GM23248 (cell line): Measurements from ENCODE around the gene TMIGD1. TPM values are rescaled to one million over a fixed set of nuclear protein-coding genes. Genes with fewer than 3 reads are reported as not detected.
A peak's percentile ranks its signal among the peaks of the same experiment; 100 is the strongest.
"Not testable (repeated sequence)": the region's sequence is repeated elsewhere in the genome, so short reads cannot be mapped to it uniquely, and the experiment has no call there.

Experiments
- DNase-seq: peaks from one replicate; pipeline ENCODE4 v3.0.0-alpha.2; 2015
- H2AFZ ChIP-seq: fragments of 200-600 bp; sonication (generic); 2 replicates; pipeline ENCODE4 v1.6.1; 2016; ENCODE audit warnings: antibody characterized with exemption
- H3F3A ChIP-seq: fragments of 200-600 bp; sonication (generic); 2 replicates; pipeline ENCODE4 v1.6.1; 2016; ENCODE audit warnings: mild to moderate bottlenecking, antibody characterized with exemption, mixed run types; ENCODE audit not compliant: insufficient read depth
- H3K27ac ChIP-seq: fragments of 200-600 bp; sonication (generic); 2 replicates; pipeline ENCODE4 v1.5.1; 2016; ENCODE audit warnings: mild to moderate bottlenecking
- H3K27me3 ChIP-seq: fragments of 200-600 bp; sonication (generic); replicated peaks from 2 replicates; pipeline ENCODE4 v1.6.1; 2016; ENCODE audit warnings: mild to moderate bottlenecking; ENCODE audit not compliant: insufficient read depth
- H3K36me3 ChIP-seq: fragments of 200-600 bp; sonication (generic); 2 replicates; pipeline ENCODE4 v1.6.1; 2016; ENCODE audit warnings: low read depth, mild to moderate bottlenecking
- H3K4me1 ChIP-seq: fragments of 200-600 bp; sonication (generic); 2 replicates; pipeline ENCODE4 v1.6.1; 2016; ENCODE audit warnings: mild to moderate bottlenecking; ENCODE audit not compliant: insufficient read depth
- H3K4me2 ChIP-seq: fragments of 200-600 bp; sonication (generic); one replicate; pipeline ENCODE4 v1.6.1; 2016; ENCODE audit warnings: mild to moderate bottlenecking; ENCODE audit not compliant: unreplicated experiment
- H3K4me3 ChIP-seq: fragments of 200-600 bp; sonication (generic); 2 replicates; pipeline ENCODE4 v1.5.1; 2016; ENCODE audit warnings: mild to moderate bottlenecking
- H3K79me2 ChIP-seq: fragments of 200-600 bp; sonication (generic); 2 replicates; pipeline ENCODE4 v1.6.1; 2016; ENCODE audit warnings: mild to moderate bottlenecking; ENCODE audit not compliant: insufficient read depth
- H3K9ac ChIP-seq: fragments of 200-600 bp; sonication (generic); 2 replicates; pipeline ENCODE4 v1.6.1; 2016; ENCODE audit warnings: mild to moderate bottlenecking
- H3K9me2 ChIP-seq: fragments of 200-600 bp; sonication (generic); 2 replicates; pipeline ENCODE4 v1.6.1; 2016; ENCODE audit warnings: mixed run types, mild to moderate bottlenecking, moderate library complexity; ENCODE audit not compliant: insufficient read depth
- H3K9me3 ChIP-seq: fragments of 200-600 bp; sonication (generic); one replicate; pipeline ENCODE4 v1.6.1; 2017; ENCODE audit warnings: low read depth
- H4K20me1 ChIP-seq: fragments of 200-600 bp; sonication (generic); 2 replicates; pipeline ENCODE4 v1.6.0; 2016; ENCODE audit not compliant: insufficient read depth
- EZH2 ChIP-seq: fragments of 200-600 bp; sonication (generic); IDR thresholded peaks from 2 replicates; pipeline ENCODE4 v1.6.1; 2018; ENCODE audit warnings: antibody characterized with exemption, mild to moderate bottlenecking; ENCODE audit not compliant: insufficient read depth, poor library complexity, severe bottlenecking
- EZH2phosphoT487 ChIP-seq: fragments of 200-600 bp; sonication (generic); IDR thresholded peaks from 2 replicates; pipeline ENCODE4 v1.6.1; 2018; ENCODE audit warnings: antibody characterized with exemption, moderate library complexity, mild to moderate bottlenecking, low read depth; ENCODE audit not compliant: insufficient read depth
- WGBS, 2 experiments: methylation state at CpG; one replicate each; pipeline ENCODE4 v1.1.6; 2015 to 2017; ENCODE audit warnings: low lambda C conversion rate in 2 of 2, low coverage in 1 of 2; ENCODE audit errors: missing lambda C conversion rate in 2 of 2; 5-methylcytosine and 5-hydroxymethylcytosine counted together
- in situ Hi-C: fragments of 300-500 bp; cut with MboI; formaldehyde crosslinking; loops from 2 replicates; pipeline ENCODE4 v1.15.0; 2020
- polyA plus RNA-seq: library from polyadenylated mRNA; unstranded; fragments of >200 nt; fragmentation: Nextera tagmentation; extraction: Ambion mirVana; gene quantifications from 2 replicates; pipeline ENCODE4 v1.2.1, GENCODE V29; 2016
- total RNA-seq: library from RNA; depleted of rRNA; stranded (reverse); fragments of >200 nt; shearing (Covaris generic); gene quantifications from 2 replicates; pipeline ENCODE4 v1.2.3, GENCODE V29; 2014

The TMIGD1 gene
- total and polyA plus RNA-seq, 2 experiments from 2014 or later, result not detected

- in situ Hi-C loops, result no loop called here
- H3K79me2 ChIP-seq, result no peaks in the 10 kb centered on the region
- H3K9me3 ChIP-seq, result no peaks in the 10 kb centered on the region
- no peaks in the 10 kb centered on the region for H4K20me1 ChIP-seq
- no peaks in the 10 kb centered on the region for H3K36me3 ChIP-seq
- H3K4me3 ChIP-seq, result no peak overlapping the region
- 0 out of 2 replicates have a peak, but pooled peaks cover 8% of the 10 kb centered on the region for H3F3A ChIP-seq
- no peaks in the 10 kb centered on the region for H3K27me3 ChIP-seq
- peak overlapping the region; percentile 9 for H3K4me2 ChIP-seq
- H3K4me1 ChIP-seq, result peaks cover 15% of the 10 kb centered on the region
- TF ChIP-seq EZH2phosphoT487 (no peak), EZH2 (no peak)
- H3K27ac ChIP-seq, result no peak overlapping the region
- H2AFZ ChIP-seq, result 0 out of 2 replicates have a peak overlapping the region, but pooled peaks have one; percentile 32
- H3K9ac ChIP-seq, result no peak overlapping the region
- 68 to 72% methylated on average over 9 of the region's 9 CpGs for WGBS, 2 experiments
- peak; percentile 45 for DNase-seq
- no peaks in the 10 kb centered on the region for H3K9me2 ChIP-seq
Measured at GRCh38 chr17:30344283-30345088, 10.6 kb upstream of the TMIGD1 start.

GRCh38 chr17:30343796-30344195 lies 9.9 kb upstream of the TMIGD1 start:
- no peak overlapping the region for H2AFZ ChIP-seq
- peaks cover 15% of the 10 kb centered on the region for H3K4me1 ChIP-seq
- no peak overlapping the region for H3K4me3 ChIP-seq
- WGBS, 2 experiments, result 74 to 86% methylated on average over 4 of the region's 4 CpGs
- H3K36me3 ChIP-seq, result no peaks in the 10 kb centered on the region
- in situ Hi-C loops, result no loop called here
- no peaks in the 10 kb centered on the region for H3K9me2 ChIP-seq
- H3K27ac ChIP-seq, result no peak overlapping the region
- H4K20me1 ChIP-seq, result no peaks in the 10 kb centered on the region
- H3K79me2 ChIP-seq, result no peaks in the 10 kb centered on the region
- no peak overlapping the region for H3K9ac ChIP-seq
- H3F3A ChIP-seq, result 0 out of 2 replicates have a peak, but pooled peaks cover 8% of the 10 kb centered on the region
- H3K27me3 ChIP-seq, result no peaks in the 10 kb centered on the region
- DNase-seq, result no peak
- TF ChIP-seq EZH2 (no peak), EZH2phosphoT487 (no peak)
- no peak overlapping the region for H3K4me2 ChIP-seq
- no peaks in the 10 kb centered on the region for H3K9me3 ChIP-seq

GRCh38 chr17:30343244-30343643 lies 9.4 kb upstream of the TMIGD1 start:
- 80 to 93% methylated on average over 3 of the region's 3 CpGs for WGBS, 2 experiments

GRCh38 chr17:30341703-30342249 lies 7.9 kb upstream of the TMIGD1 start:
- DNase-seq, result no peak
- Histone ChIP-seq H3F3A (0 out of 2 replicates have a peak, but pooled peaks cover 8% of the 10 kb centered on the region), H3K9me3 (no peaks in the 10 kb centered on the region), H3K4me2 (no peak overlapping the region), H4K20me1 (no peaks in the 10 kb centered on the region), H3K27me3 (no peaks in the 10 kb centered on the region), H3K4me1 (peaks cover 15% of the 10 kb centered on the region), H3K4me3 (no peak overlapping the region), H3K9me2 (no peaks in the 10 kb centered on the region), H3K27ac (no peak overlapping the region), H2AFZ (no peak overlapping the region), H3K9ac (no peak overlapping the region), H3K79me2 (no peaks in the 10 kb centered on the region), H3K36me3 (no peaks in the 10 kb centered on the region)
- WGBS, 2 experiments, result 85 to 97% methylated on average over 5 of the region's 5 CpGs
- TF ChIP-seq EZH2phosphoT487, result no peak
- TF ChIP-seq EZH2, result no peak
- in situ Hi-C loops, result no loop called here

More at GRCh38 chr17:30343244-30343643, 9.4 kb upstream of the TMIGD1 start:
- H3K79me2 ChIP-seq, H4K20me1 ChIP-seq, H3K9ac ChIP-seq, H2AFZ ChIP-seq, H3K36me3 ChIP-seq, in situ Hi-C loops, H3F3A ChIP-seq, H3K9me2 ChIP-seq, DNase-seq, H3K4me3 ChIP-seq, H3K9me3 ChIP-seq, H3K27me3 ChIP-seq, H3K27ac ChIP-seq, H3K4me2 ChIP-seq: not testable (repeated sequence)
- H3K4me1 ChIP-seq, result peaks cover 15% of the 10 kb centered on the region
